ENCODE results near the gene MOK.
"Not testable (repeated sequence)": the region's sequence is repeated elsewhere in the genome, so short reads cannot be mapped to it uniquely, and the experiment has no call there.

MOK gene

DNA sequence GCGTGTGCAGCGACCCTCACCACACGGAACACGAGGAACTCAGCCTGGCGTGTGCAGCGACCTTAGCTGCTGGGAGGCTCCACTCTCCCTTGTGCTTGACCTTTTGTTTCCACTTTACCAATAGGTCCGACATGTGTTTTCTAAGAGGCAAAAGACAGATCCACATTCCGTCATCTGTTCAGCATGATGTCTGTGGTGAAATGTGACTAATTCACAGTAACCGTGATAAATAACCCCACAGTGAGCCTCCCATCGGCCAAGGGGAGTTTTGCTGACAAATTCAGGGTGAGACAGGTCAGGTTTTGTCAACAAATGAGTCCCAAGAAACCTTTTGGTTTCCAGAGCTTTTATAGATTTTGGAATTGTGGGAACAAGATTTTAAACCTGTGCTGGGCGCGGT, 55.9 kb downstream of the MOK start:
- DNase-seq (ENCODE audit: low read depth in 1 of 2, low spot score in 1 of 2) = no peak

DNA sequence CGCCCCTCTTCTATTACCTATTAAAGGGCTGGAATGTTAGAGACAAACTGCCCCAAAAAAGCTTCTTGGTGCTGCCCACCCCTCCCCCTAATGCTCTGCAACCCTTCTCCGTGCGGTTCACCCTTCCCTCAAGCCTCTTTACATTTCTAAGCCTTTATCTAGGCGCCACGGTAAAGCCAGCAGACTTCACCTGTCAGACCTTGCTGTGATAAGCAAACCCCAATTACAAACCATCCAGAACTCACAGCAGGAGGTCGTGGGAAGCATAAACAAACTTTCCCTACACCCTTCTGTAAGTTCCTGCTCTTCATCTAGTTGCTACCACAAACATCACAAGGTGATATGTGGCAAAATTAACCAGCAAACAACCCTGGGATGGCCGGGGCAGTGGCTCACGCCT, 56.8 kb downstream of the MOK start:
- DNase-seq (ENCODE audit: low read depth in 1 of 2, low spot score in 1 of 2) = no peak

DNA sequence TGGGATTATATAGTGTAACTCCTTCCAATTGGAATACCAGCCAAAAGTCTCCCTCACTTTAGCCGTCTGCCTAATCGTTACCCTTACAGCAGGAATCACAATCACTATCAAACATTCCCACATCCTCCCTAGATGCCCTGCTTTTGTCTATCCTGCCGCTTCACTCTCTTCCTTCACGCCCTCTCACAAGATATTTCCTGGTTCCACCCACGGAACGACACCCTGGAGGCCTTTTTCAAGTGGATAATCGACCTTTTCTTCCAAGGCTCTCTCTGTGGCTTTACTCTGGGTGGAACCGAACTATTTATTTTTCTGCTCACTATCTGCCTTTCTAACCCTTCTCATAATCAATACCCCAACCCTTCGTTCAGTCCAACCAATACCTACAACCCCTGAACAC, 58.9 kb downstream of the MOK start:
- no peak for DNase-seq (ENCODE audit: low read depth in 1 of 2, low spot score in 1 of 2)

DNA sequence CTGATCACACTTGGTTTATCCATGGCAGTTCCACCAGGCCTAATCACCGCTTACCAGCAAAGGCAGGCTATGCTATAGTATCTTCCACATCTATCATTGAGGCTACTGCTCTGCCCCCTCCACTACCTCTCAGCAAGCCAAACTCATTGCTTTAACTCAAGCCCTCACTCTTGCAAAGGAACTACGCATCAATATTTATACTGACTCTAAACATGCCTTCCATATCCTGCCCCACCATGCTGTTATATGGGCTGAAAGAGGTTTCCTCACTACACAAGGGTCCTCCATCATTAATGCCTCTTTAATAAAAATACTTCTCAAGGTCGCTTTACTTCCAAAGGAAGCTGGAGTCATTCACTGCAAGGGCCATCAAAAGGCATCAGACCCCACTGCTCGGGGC, 61.2 kb downstream of the MOK start:
- DNase-seq (ENCODE audit: low read depth in 1 of 2, low spot score in 1 of 2) = not testable (repeated sequence)

DNA sequence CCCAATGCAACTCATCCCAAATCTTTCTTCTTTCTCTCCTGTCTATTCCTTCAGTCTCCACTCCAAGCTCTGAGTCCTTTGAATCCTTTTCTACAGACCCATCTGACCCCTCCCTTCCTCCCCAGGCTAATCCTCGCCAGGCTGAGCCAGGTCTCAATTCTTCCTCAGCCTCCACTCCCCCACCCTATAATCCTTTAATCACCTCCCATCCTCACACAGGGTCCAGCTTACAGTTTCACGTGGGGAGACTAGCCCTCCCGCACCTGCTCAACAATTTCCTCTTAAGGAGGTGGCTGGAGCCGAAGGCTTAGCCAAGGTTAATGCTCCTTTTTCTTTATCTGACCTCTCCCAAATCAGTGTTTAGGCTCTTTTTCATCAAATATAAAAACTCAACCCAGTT, 63.8 kb downstream of the MOK start:
- DNase-seq (ENCODE audit: low read depth in 1 of 2, low spot score in 1 of 2) = no peak

DNA sequence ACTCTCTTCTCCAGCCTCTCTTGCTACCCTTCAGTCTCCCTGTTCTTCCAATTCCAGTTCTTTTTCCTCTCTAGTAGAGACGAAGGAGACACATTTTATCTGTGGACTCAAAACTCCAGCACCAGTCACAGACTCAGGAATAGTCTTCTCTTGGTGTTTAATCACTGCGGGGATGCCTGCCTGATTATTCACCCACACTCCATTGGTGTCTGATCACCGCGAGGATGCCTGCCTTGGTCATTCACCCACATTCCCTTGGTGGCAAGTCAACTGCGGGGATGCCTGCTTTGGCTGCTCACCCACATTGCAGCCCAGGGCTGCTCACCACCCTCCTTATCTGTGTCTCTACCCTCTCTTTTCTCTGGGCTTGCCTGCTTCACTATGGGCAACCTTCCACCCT, 64.5 kb downstream of the MOK start:
- DNase-seq (ENCODE audit: low read depth in 1 of 2, low spot score in 1 of 2) = not testable (repeated sequence)

DNA sequence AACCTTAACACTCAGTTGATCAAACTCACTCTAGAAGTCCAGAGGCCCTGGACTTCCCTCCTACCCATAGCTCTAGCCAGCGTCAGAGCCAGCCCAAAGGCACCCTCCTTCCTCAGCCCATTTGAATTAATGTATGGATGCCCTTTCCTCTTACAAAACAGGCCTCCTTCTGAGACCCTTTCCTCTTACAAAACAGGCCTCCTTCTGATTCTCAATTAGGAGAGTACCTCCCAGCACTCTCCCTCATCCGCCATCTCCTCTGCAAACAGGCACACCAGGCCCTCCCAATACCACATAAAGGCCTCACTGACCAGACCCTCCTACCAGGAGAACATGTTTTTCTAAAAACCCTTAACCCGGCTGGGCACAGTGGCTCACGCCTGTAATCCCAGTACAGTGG, 65.7 kb downstream of the MOK start:
- no peak for DNase-seq (ENCODE audit: low read depth in 1 of 2, low spot score in 1 of 2)

DNA sequence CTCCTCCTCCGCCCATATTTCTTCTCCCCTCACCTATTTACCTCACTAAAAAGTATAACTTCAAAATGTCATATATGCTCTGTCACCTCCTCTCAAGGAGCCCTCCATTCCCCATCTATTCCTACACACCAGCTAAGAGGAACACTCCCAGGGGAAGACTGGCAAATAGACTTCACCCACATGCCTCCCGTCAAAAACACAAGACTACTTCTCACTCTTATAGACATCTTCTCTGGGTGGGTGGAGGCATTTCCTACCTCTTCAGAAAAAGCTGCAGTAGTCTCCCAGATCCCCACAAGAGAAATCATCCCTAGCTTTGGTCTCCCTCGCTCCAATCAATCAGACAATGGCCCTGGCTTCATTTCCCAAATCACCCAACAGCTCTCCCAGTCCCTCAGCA, 66.2 kb downstream of the MOK start:
- no peak for DNase-seq (ENCODE audit: low read depth in 1 of 2, low spot score in 1 of 2)

DNA sequence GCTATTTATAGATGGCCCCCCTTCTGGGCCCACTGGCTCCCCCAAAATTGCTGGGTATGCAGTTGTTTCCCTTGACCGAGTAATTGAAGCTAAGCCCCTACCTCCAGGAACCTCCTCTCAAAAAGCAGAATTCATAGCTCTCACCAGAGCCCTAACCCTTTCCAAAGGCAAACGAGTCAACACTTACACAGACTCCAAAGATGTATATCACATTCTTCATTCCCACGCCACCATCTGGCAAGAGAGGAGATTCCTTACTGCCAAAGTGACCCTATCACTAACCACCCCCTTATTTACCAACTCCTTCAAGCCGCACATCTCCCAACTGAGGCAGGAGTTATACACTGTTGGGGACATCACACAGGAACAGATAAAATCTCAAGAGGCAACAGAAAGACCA, 66.8 kb downstream of the MOK start:
- DNase-seq (ENCODE audit: low read depth in 1 of 2, low spot score in 1 of 2) = no peak

DNA sequence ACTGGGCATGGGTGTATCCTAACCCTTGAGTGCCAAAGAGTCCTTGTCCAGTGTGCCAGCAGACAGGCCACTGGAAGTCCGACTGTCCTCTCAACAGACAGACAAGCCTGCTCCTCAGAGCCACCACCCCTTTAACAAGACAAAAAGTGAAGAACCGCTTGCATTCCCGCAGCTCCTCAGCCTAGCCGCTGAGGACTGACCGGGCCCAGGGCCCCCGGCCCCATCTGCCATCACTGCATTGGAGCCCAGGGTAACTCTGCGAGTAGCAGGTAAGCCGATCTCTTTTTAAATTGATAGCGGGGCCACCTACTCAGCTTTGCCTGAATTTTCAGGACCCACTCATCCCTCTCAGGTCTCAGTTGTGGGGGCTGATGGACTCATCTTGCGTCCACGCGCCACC, 68.9 kb downstream of the MOK start:
- no peak for DNase-seq (ENCODE audit: low read depth in 1 of 2, low spot score in 1 of 2)

DNA sequence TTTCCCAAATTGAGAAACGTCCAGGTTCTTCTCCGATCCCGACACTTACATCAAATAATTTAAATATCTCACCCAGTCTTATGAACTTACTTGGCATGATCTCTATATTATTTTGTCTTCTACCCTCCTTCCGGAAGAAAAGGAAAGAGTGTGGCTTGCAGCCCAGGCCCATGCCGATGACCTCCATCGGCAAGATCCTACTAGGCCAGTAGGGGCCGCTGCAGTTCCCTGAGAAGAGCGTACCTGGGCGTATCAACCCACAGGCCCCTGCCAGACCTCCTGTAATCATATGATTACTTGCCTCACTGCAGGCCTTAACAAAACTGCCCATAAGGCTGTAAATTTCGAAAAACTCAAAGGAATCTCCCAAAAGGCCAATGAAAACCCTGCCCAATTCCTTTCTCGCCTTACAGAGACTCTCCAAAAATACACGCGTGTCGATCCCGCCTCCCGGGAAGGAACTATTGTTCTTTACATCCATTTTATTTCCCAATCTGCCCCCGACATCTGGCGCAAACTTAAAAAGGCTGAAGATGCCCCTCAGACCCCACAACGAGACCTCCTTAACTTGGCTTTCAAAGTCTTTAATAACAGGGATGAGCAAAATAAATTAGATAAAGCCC, 69.6 kb downstream of the MOK start:
- peak; percentile 53 to 55 for DNase-seq (ENCODE audit: low read depth in 1 of 2, low spot score in 1 of 2)

DNA sequence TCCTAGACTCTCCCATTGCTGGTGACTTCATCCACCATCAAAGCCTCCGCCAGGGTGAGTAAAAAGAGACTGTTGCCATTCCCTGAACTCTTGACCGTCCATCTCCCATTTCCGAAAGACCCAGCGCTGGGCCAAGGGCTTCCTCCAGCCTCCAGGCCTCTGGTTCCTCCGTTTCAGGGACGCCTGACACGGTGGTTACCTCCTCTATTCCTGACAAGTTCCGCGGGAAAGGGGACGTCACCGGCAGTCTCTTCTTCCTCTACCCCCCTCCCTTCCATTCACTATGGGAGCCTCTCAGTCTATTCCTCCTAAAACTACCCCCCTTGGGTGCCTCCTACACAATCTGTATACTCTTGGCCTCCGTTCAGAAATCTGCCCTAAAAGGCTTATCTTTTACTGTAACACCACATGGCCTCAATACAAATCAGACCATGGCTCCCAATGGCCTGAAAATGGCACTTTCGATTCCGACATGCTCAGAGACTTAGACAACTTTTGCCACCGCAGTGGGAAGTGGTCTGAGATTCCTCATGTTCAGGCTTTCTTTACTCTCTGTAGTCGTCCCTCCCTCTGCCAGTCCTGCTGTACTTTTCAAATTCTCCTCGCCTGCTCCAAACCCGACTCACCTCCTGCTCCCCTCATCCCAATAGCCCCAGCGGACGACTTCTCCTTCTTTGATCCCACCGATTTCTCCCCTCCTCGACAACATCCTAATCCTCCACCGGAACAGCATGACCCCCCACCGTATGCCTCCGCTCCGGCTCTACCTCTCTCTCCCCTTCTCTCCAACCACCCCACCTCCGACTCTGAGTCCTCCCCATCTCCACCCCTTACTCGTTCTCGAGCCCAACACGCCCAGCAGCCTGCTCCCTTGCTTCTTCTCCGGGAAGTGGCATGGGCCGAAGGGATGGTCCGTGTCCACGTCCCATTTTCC, 70.4 kb downstream of the MOK start:
- DNase-seq (ENCODE audit: low read depth in 1 of 2, low spot score in 1 of 2) = no peak

DNA sequence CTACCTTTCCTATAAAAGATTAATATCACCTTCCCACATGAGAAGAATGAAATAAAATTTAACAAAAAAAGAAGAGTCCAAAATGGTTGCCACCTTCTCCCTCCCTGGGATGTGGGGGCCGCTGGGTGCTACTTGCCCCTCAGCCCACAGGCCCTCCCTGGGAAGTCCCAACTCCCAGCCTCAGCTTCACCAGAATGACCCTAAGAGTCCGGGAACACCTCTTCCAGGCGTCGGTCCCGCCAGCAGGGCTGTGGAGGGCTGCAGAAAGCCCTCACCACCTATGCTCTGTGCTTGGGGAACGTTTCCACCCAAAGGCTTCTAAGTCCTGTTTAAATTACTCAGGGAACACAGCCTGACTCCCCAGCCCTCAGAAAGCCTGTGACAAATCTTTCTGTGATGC, 71.9 kb downstream of the MOK start:
- DNase-seq (ENCODE audit: low read depth in 1 of 2, low spot score in 1 of 2) = no peak

DNA sequence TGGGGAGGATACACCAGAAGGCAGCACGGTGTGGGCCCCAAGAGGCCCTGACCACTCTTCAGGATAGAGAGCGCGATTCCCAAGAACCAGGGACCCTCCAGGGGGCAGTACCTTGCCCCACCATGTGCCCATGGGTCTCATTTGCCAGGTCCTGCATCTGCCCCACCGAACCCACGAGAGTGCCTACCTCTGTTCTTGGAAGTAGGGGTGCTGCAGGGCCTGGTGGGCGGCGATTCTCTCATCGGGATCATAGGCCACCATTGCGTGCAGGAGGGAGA, 72.7 kb downstream of the MOK start:
- no peak for DNase-seq (ENCODE audit: low read depth in 1 of 2, low spot score in 1 of 2)

DNA sequence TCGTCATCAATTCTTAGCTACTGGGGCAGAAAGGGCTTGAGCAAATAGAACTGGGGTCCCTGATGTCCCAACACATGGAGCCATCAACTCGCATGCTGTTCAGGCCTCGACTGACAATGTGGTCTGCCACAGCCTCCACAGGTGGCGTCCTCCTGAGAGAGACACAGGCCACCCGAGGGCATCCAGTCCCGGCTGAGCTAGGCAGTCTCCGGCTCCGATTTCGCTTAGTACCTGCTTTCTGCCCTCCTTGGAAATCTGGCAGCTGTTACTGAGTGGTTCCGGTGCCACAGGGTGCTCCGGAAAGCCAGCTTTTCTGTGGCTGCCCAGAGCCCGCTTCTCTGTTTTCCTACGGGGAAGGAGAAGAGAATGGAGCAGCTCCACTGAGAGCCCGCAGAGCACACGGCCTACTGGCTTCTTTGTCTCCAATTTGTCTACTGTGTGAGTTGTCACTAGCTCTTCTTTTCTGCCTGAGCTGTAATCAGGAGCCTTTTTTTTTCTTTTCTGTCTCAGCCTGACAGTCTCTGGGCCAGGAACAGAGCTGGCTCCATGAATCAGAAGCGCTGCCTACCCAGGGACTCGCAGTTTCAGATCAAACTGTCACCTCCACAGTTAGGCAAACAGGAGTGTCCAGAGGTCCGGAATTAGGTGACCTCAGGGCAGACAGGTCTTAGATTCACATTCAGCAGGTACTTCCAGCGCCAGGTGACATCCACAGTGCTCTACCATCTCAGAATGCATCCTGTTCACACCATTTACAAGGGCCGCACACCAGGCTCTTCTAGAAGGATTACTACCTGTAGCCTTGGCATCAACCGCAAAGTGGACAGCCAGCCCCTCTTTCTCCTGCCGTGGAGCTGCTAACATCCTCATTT, 73.3 kb downstream of the MOK start:
- DNase-seq (ENCODE audit: low read depth in 1 of 2, low spot score in 1 of 2) = no peak

DNA sequence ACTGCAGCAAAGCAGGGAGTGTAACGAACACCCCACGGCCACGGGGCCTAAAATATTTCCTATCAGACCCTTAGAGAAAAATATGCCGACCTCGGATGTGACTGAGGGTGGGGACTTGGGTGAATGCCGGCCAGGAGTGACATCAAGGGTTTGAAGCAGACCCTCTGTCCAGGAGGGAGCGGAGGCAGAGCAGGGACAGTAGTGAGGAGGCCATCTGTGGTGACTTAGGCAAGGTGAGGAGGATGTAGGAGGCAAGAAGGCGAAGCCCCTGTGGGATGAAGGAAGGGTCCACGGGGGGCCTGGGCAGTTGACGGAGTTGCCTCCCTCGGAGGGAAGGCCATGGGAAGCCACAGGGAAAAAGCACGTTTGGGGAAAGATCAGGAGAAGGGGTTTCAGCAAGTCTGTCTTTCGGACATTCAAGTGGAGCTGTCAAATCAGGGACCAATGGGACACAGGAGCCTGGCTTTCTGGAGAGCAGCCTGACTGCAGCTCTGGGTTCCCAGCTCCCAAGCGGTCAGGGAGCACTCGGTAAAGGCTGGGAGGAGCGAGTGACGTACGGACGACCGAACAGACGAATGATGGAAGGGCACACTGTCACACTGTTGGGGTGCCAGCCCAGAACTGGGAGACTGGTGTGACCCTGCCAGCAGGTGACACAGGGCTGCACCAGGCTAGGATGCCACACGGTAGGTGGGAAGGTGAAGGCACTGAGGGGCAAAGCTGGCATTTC, 74.3 kb downstream of the MOK start:
- no peak for DNase-seq (ENCODE audit: low read depth in 1 of 2, low spot score in 1 of 2)

DNA sequence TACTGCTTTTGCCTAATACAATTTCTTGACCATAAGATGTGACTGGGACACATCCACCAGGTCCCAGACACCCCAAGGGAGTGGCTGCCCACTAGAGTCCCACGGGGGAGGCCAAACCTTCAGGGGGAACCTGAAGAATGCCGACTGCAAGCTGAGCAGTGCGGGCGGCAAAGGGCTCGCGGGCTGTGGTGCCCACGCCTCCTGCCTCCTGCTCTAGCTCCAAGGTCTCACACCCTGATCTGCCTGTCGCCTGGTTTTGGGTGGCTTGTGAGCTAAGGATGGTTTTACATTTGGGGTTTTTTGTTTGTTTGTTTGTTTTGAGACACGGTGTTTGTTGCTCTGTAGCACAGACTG, 75.2 kb downstream of the MOK start:
- DNase-seq (ENCODE audit: low read depth in 1 of 2, low spot score in 1 of 2) = no peak

DNA sequence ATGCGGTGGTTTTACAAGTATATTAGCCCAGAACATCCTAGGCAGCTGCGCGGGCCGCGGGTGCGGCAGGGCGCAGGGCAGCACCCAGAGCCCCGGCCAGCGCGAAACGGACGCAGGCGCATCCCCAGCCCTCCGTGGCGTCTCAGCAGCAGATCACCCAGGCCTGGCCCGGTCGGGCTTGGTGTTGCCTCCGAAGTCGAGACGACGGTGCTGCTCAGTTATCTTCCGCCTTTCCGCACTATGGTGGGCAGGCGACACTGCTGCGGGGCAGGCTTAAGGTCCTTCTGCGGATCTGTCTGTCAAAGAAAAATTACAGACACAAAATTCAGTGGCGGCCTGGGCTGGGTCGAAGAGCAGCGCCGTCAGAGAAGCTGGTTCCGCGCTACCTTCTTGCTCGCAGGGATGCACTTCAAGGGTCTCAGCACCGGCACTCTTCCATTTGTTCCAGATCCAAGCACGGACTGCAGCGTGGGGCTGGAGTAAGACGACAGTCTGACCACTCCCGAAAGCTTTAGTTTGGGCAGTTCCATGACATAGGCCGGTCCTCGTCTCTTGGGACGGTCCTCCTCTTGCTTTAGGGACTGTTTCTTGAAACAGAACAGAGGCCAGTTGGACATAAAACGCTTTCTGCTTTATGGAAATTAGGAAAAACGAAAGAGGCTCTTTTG, 75.8 kb downstream of the MOK start:
- DNase-seq (ENCODE audit: low read depth in 1 of 2, low spot score in 1 of 2) = no peak

DNA sequence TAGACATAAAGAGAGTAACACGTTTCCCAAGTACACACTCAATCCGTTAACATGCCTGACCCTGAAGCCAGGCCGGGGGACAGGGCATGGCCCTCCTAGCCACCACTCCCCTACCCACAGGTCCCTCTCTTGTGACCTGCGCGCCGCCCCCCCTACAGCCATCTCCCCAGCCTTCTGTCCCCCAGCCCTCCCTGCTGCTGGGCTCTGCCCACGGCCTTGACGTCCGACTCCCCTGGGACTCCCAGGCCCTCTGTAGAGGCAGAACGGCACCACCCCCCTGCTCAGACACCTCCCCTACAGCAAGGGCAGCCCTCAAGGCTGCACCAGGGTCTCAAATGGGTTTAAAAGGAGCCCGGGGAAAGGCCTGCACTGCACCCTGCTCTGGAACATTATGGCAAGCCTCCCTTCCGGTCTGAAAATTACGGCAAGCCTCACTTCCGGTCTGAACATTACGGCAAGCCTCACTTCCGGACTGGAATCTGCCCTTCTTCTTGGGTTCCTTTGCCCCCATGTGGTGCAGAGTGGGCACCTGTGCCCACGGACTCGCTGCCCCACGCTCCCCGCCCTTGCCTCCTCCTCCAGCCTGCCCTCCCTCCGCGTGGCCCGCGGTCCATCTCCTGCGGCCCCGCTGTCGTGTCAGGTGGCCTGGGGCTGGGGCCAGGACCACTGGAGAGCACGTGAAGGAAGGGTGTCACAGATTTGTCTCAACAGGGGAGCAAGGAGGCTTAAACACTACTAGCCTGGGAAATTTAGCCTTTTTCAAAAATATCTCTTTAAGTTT, 77.6 kb downstream of the MOK start:
- DNase-seq (ENCODE audit: low read depth in 1 of 2, low spot score in 1 of 2) = no peak
